HepG2 (cell line): Measurements from ENCODE around the gene ORMDL3. TPM values are rescaled to one million over a fixed set of nuclear protein-coding genes. Genes with fewer than 3 reads are reported as not detected.

Experiments used
- BRCA1 ChIP-seq: sonication (generic); formaldehyde crosslinking; IDR thresholded peaks from 2 replicates; pipeline ENCODE4 v1.4.0; 2020; ENCODE audit warnings: missing genetic modification reagents
- DMTF1 ChIP-seq: sonication (generic); formaldehyde crosslinking; IDR thresholded peaks from 2 replicates; pipeline ENCODE4 v1.4.0; 2020; ENCODE audit warnings: mild to moderate bottlenecking, missing genetic modification reagents
- FOSL1 ChIP-seq: sonication (generic); formaldehyde crosslinking; IDR thresholded peaks from 2 replicates; pipeline ENCODE4 v1.9.0; 2021; ENCODE audit warnings: missing genetic modification reagents, borderline replicate concordance
- GMEB2 ChIP-seq: IDR thresholded peaks from 2 replicates; pipeline ENCODE4 v1.6.1; 2016; ENCODE audit warnings: missing biosample characterization, missing genetic modification reagents, low read depth
- MED1 ChIP-seq: sonication (generic); formaldehyde crosslinking; IDR thresholded peaks from 2 replicates; pipeline ENCODE4 v1.4.0; 2020; ENCODE audit warnings: missing genetic modification reagents
- MLX ChIP-seq: IDR thresholded peaks from 2 replicates; pipeline ENCODE4 v1.6.1; 2016
- NFKB2 ChIP-seq: sonication (generic); formaldehyde crosslinking; IDR thresholded peaks from 2 replicates; pipeline ENCODE4 v1.4.0; 2020; ENCODE audit warnings: missing genetic modification reagents, borderline replicate concordance
- NR2F6 ChIP-seq, 2 experiments: IDR thresholded peaks; 2 replicates each; pipeline ENCODE4 v1.6.1; 2016; ENCODE audit warnings: antibody characterized with exemption in 1 of 2, mild to moderate bottlenecking in 1 of 2
- PCBP1 ChIP-seq: fragments of 200-400 bp; formaldehyde crosslinking; IDR thresholded peaks from 2 replicates; pipeline ENCODE4 v1.6.1; 2017; ENCODE audit warnings: mild to moderate bottlenecking, low read depth, low read length, borderline replicate concordance
- SMAD3 ChIP-seq: sonication (generic); formaldehyde crosslinking; IDR thresholded peaks from 2 replicates; pipeline ENCODE4 v1.4.0; 2020; ENCODE audit warnings: missing genetic modification reagents
- SPEN ChIP-seq: sonication (generic); formaldehyde crosslinking; IDR thresholded peaks from 2 replicates; pipeline ENCODE4 v1.5.1; 2020; ENCODE audit warnings: low read depth, mild to moderate bottlenecking, missing genetic modification reagents
- TBX3 ChIP-seq: fragments of 450-650 bp; IDR thresholded peaks from 2 replicates; pipeline ENCODE4 v1.6.1; 2017; ENCODE audit warnings: antibody characterized with exemption, mild to moderate bottlenecking, inconsistent platforms, borderline replicate concordance
- TEAD2 ChIP-seq: sonication (generic); formaldehyde crosslinking; IDR thresholded peaks from 2 replicates; pipeline ENCODE4 v1.9.0; 2021; ENCODE audit warnings: missing genetic modification reagents
- ZBTB14 ChIP-seq: sonication (generic); formaldehyde crosslinking; IDR thresholded peaks from 2 replicates; pipeline ENCODE4 v1.4.0; 2020; ENCODE audit warnings: missing genetic modification reagents
- ZC3H13 ChIP-seq: sonication (generic); formaldehyde crosslinking; IDR thresholded peaks from 2 replicates; pipeline ENCODE4 v1.8.1; 2023; ENCODE audit warnings: mild to moderate bottlenecking, missing genetic modification reagents, moderate library complexity
- ZFP36L2 ChIP-seq: sonication (generic); formaldehyde crosslinking; IDR thresholded peaks from 2 replicates; pipeline ENCODE4 v1.4.0; 2020; ENCODE audit warnings: missing genetic modification reagents
- ZNF121 ChIP-seq: sonication (generic); formaldehyde crosslinking; IDR thresholded peaks from 2 replicates; pipeline ENCODE4 v1.5.0; 2020; ENCODE audit warnings: mild to moderate bottlenecking, missing genetic modification reagents
- ZNF234 ChIP-seq: sonication (generic); formaldehyde crosslinking; conservative IDR thresholded peaks from 2 replicates; pipeline ENCODE4 v1.5.1; 2020; ENCODE audit warnings: mild to moderate bottlenecking, missing genetic modification reagents
- ZNF333 ChIP-seq: sonication (generic); formaldehyde crosslinking; IDR thresholded peaks from 2 replicates; pipeline ENCODE4 v1.4.0; 2020; ENCODE audit warnings: mild to moderate bottlenecking, missing genetic modification reagents, borderline replicate concordance
- ZNF44 ChIP-seq: sonication (generic); formaldehyde crosslinking; IDR thresholded peaks from 2 replicates; pipeline ENCODE4 v1.5.1; 2020; ENCODE audit warnings: mild to moderate bottlenecking, missing genetic modification reagents
- ZNF530 ChIP-seq: sonication (generic); formaldehyde crosslinking; IDR thresholded peaks from 2 replicates; pipeline ENCODE4 v1.5.0; 2020; ENCODE audit warnings: low read depth, mild to moderate bottlenecking, missing genetic modification reagents
- ZNF614 ChIP-seq: IDR thresholded peaks from 2 replicates; pipeline ENCODE4 v1.6.1; 2018; ENCODE audit warnings: missing biosample characterization, missing genetic modification reagents, inconsistent platforms, borderline replicate concordance
- ZNF703 ChIP-seq: sonication (generic); formaldehyde crosslinking; IDR thresholded peaks from 2 replicates; pipeline ENCODE4 v1.5.1; 2020; ENCODE audit warnings: missing genetic modification reagents, mild to moderate bottlenecking, moderate library complexity, borderline replicate concordance
- ZNF776 ChIP-seq: sonication (generic); formaldehyde crosslinking; IDR thresholded peaks from 2 replicates; pipeline ENCODE4 v1.4.0; 2020; ENCODE audit warnings: mild to moderate bottlenecking, missing genetic modification reagents
- polyA plus RNA-seq, 8 experiments: library from polyadenylated mRNA; depleted of rRNA in 3 of 8; stranded (reverse) in 7 of 8; unstranded in 1 of 8; fragments of >200 nt; fragmentation: Illumina TruSeq in 4 of 8; extraction: Trizol in 4 of 8; gene quantifications; 2 replicates each; pipeline versions ENCODE4 v1.2.1 to v1.2.3, GENCODE V29; 2011 to 2016; ENCODE audit warnings: low read depth in 4 of 8, missing spikeins in 1 of 8, mixed read lengths in 1 of 8; ENCODE audit not compliant: insufficient read depth in 1 of 8
- total RNA-seq, 5 experiments: library from RNA; depleted of rRNA; stranded (reverse); fragments of >200 nt; fragmentation: Illumina TruSeq; extraction: Trizol; gene quantifications; 2 replicates each; pipeline ENCODE4 v1.2.3, GENCODE V29; 2016; ENCODE audit warnings: low read depth in 1 of 5

ORMDL3 gene
- total and polyA plus RNA-seq, 2 of the 13 experiments (the other 11 are each of a cell fraction or from before 2014, with no cell fraction given): 181 to 384 TPM

- no peak for TF ChIP-seq ZNF121
- TF ChIP-seq ZNF776 (CRISPR knock-in tag): no peak
- peak; percentile 66; the same call in 1 of the 2 replicates for TF ChIP-seq ZFP36L2
- TF ChIP-seq ZNF234 (CRISPR knock-in tag): no peak
- no peak for TF ChIP-seq ZBTB14 (CRISPR knock-in tag)
- TF ChIP-seq ZNF530 (CRISPR knock-in tag): no peak
- peak; percentile 64; the same call in 1 of the 2 replicates for TF ChIP-seq NFKB2
- TF ChIP-seq ZC3H13 (CRISPR knock-in tag): 0 out of 2 replicates have a peak, but pooled peaks have one; percentile 45
- peak; percentile 89 for TF ChIP-seq ZNF703 (CRISPR knock-in tag)
- TF ChIP-seq BRCA1: peak; percentile 82
- 0 out of 2 replicates have a peak, but pooled peaks have one; percentile 67 for TF ChIP-seq PCBP1
- peak; percentile 86 for TF ChIP-seq SPEN
- no peak for TF ChIP-seq ZNF333
- no peak for TF ChIP-seq TEAD2 (CRISPR knock-in tag)
- TF ChIP-seq ZNF614 (CRISPR knock-in tag): 0 out of 2 replicates have a peak, but pooled peaks have one; percentile 75
- no peak for TF ChIP-seq FOSL1 (CRISPR knock-in tag)
- TF ChIP-seq SMAD3 (CRISPR knock-in tag): peak; percentile 90; the same call in 1 of the 2 replicates
- peak; percentile 65; the same call in 1 of the 2 replicates for TF ChIP-seq ZNF44 (CRISPR knock-in tag)
- TF ChIP-seq GMEB2 (CRISPR knock-in tag): peak; percentile 79
- no peak for TF ChIP-seq DMTF1 (CRISPR knock-in tag)
- TF ChIP-seq NR2F6 (IDR thresholded peaks at IDR 0.05): peak; percentile 30; the same call in 1 of the 2 replicates
- 0 out of 2 replicates have a peak, but pooled peaks have one; percentile 36 for TF ChIP-seq NR2F6 (CRISPR knock-in tag; IDR thresholded peaks at IDR 0.05)
- no peak; the same call in 1 of the 2 replicates for TF ChIP-seq TBX3
- TF ChIP-seq MLX (CRISPR knock-in tag): peak; percentile 36; the same call in 1 of the 2 replicates
- TF ChIP-seq MED1: peak; percentile 81; the same call in 1 of the 2 replicates
Observed at GRCh38 chr17:39927101-39927928, at the start of gene ORMDL3, which contains the start of gene LRRC3C (continued).
